AG09309 (cell line): ENCODE results near the gene F13A1.

Experiments
- DNase-seq: peaks from one replicate; pipeline ENCODE4 v3.0.0-alpha.2; 2010; ENCODE audit warnings: low read depth
- H3K4me3 ChIP-seq: 2 replicates; pipeline ENCODE4 v1.5.1; 2011; ENCODE audit warnings: mild to moderate bottlenecking, low read depth, low read length, moderate library complexity; ENCODE audit not compliant: control insufficient read depth
- TF ChIP-seq, protein P1 (sequence below): IDR thresholded peaks from 2 replicates; pipeline ENCODE4 v1.5.1; 2011; ENCODE audit warnings: mild to moderate bottlenecking, low read depth, low read length, inconsistent platforms; ENCODE audit not compliant: insufficient read depth, control insufficient read depth; ENCODE audit errors: missing control alignments

F13A1 gene

GRCh38 chr6:6319952-6320811 is at the start of gene F13A1:
Gene F13A1 (minus strand): TSS chr6:6320662. CDS start chr6:6318664, 1,998 bp downstream.
- DNase-seq: no peak
- no peak within 1 kb of the TSS for H3K4me3 ChIP-seq
- TF ChIP-seq, protein P1, sequence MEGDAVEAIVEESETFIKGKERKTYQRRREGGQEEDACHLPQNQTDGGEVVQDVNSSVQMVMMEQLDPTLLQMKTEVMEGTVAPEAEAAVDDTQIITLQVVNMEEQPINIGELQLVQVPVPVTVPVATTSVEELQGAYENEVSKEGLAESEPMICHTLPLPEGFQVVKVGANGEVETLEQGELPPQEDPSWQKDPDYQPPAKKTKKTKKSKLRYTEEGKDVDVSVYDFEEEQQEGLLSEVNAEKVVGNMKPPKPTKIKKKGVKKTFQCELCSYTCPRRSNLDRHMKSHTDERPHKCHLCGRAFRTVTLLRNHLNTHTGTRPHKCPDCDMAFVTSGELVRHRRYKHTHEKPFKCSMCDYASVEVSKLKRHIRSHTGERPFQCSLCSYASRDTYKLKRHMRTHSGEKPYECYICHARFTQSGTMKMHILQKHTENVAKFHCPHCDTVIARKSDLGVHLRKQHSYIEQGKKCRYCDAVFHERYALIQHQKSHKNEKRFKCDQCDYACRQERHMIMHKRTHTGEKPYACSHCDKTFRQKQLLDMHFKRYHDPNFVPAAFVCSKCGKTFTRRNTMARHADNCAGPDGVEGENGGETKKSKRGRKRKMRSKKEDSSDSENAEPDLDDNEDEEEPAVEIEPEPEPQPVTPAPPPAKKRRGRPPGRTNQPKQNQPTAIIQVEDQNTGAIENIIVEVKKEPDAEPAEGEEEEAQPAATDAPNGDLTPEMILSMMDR: no peak

DNA sequence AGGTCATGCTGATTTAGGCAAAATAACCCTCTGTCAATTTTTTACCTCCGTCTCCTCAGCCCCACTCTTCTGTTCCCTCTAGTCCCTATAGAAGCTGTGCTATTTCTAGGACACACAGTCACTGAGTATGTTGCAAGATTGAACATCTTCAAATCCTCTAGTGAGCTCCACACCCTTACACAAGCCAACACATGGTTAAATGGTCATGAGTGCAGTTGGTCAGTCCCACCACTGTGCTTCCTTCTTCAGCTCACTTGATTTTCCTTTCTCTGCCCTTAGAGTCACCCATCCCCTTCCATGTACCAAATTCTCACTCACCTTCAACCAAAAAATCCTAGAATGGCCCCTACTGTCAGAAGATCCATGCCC is 48.2 kb upstream of the F13A1 start:
- TF ChIP-seq, protein P1: no peak
- no peak overlapping the region for H3K4me3 ChIP-seq
- no peak for DNase-seq

- no peak overlapping the region for H3K4me3 ChIP-seq
- no peak for DNase-seq
- TF ChIP-seq, protein P1: no peak
Observed at GRCh38 chr6:6368040-6368683, 47.7 kb upstream of the F13A1 start.

GRCh38 chr6:6366803-6367202 is 46.3 kb upstream of the F13A1 start:
- no peak for DNase-seq
- TF ChIP-seq, protein P1: no peak
- H3K4me3 ChIP-seq: no peak overlapping the region

DNA sequence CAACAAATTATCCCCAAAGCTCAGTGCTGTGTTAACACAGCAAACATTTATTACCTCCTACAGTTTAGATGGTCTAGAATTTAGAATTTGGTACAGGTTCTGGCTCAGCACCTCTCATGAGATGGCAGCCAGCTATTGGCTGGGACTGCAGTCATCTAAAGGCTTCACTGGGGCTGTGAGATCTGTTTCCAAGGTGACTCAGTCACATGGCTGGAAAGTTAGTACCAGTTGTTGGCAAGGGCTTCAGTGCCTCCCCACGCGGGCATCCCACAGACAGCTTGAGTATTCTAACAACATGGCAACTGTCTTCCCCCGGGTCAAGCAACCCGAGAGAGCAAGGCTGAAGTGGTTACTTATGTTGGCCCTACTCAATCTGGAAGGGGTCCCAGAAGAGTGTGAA is 44.8 kb upstream of the F13A1 start:
- no peak for DNase-seq
- TF ChIP-seq, protein P1: no peak
- no peak overlapping the region for H3K4me3 ChIP-seq

- H3K4me3 ChIP-seq: no peak overlapping the region
- TF ChIP-seq, protein P1: no peak
- no peak for DNase-seq
Observed at GRCh38 chr6:6362056-6362840, 41.8 kb upstream of the F13A1 start.
